ENCODE measurements around the gene SNX14.

Gene SNX14

GRCh38 chr6:85641897-85642773, 48.5 kb upstream of the SNX14 start:
- Histone ChIP-seq H3K4me3 (ENCODE audit: low read length) (peak overlapping the region; percentile 99), H3K9me2 (replicated peaks; ENCODE audit: insufficient read depth, low read length) (no peaks in the 10 kb centered on the region), H3K36me3 (replicated peaks; ENCODE audit: insufficient read depth, low read length) (peaks cover 19% of the 10 kb centered on the region; the same call in 1 of the 2 replicates), H3K4me1 (ENCODE audit: low read length) (peaks cover 17% of the 10 kb centered on the region), H3K27ac (ENCODE audit: low read length) (peak overlapping the region; percentile 100), H3K4me2 (ENCODE audit: low read depth, low read length) (peak overlapping the region; percentile 79), H3K9ac (ENCODE audit: low read length) (peak overlapping the region; percentile 100), H3K79me2 (ENCODE audit: low read length) (peaks cover 63% of the 10 kb centered on the region), H4K20me1 (ENCODE audit: insufficient read depth, low read length) (peaks cover 37% of the 10 kb centered on the region), H3K9me3 (replicated peaks; ENCODE audit: insufficient read depth, low read length) (no peaks in the 10 kb centered on the region), H2AFZ (ENCODE audit: low read length) (peak overlapping the region; percentile 33; the same call in 1 of the 2 replicates), H3F3A (ENCODE audit: insufficient read depth, low read length) (peaks cover 13% of the 10 kb centered on the region), H3K27me3 (replicated peaks; ENCODE audit: insufficient read depth, low read length) (no peaks in the 10 kb centered on the region)
- TF ChIP-seq, protein P1, sequence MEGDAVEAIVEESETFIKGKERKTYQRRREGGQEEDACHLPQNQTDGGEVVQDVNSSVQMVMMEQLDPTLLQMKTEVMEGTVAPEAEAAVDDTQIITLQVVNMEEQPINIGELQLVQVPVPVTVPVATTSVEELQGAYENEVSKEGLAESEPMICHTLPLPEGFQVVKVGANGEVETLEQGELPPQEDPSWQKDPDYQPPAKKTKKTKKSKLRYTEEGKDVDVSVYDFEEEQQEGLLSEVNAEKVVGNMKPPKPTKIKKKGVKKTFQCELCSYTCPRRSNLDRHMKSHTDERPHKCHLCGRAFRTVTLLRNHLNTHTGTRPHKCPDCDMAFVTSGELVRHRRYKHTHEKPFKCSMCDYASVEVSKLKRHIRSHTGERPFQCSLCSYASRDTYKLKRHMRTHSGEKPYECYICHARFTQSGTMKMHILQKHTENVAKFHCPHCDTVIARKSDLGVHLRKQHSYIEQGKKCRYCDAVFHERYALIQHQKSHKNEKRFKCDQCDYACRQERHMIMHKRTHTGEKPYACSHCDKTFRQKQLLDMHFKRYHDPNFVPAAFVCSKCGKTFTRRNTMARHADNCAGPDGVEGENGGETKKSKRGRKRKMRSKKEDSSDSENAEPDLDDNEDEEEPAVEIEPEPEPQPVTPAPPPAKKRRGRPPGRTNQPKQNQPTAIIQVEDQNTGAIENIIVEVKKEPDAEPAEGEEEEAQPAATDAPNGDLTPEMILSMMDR (IDR thresholded peaks at IDR 0.05; ENCODE audit: low read length) = no peak
- TF ChIP-seq EZH2phosphoT487 (IDR thresholded peaks at IDR 0.05; ENCODE audit: low read length) = no peak
- no peak for TF ChIP-seq EZH2 (optimal IDR thresholded peaks at IDR 0.05; ENCODE audit: low read depth, low read length)
- peak; percentile 37 for DNase-seq

DNA sequence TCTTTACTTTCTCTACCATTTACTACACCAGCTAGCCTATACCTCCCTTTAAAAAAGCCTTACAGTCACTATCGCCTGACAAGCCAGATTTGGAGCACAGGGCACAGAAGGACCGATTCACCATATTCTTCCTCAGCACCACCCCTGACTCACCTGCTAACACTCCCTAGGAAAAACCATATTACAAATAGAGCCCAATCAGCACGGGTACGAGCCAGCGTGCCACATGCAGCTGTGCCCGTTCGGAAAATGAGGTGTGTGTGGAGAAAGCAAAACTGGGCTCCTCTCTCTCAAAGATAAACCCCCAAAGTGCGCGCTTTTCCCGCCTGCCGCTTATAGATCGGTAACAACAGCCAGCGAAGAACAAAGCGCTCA, 47.9 kb upstream of the SNX14 start:
- H3F3A ChIP-seq (ENCODE audit: insufficient read depth, low read length) = peaks cover 13% of the 10 kb centered on the region
- H3K9me3 ChIP-seq (replicated peaks; ENCODE audit: insufficient read depth, low read length) = no peaks in the 10 kb centered on the region
- H3K4me2 ChIP-seq (ENCODE audit: low read depth, low read length) = peak overlapping the region; percentile 79
- H3K79me2 ChIP-seq (ENCODE audit: low read length) = peaks cover 69% of the 10 kb centered on the region
- H2AFZ ChIP-seq (ENCODE audit: low read length) = no peak overlapping the region
- peaks cover 40% of the 10 kb centered on the region for H4K20me1 ChIP-seq (ENCODE audit: insufficient read depth, low read length)
- H3K9me2 ChIP-seq (replicated peaks; ENCODE audit: insufficient read depth, low read length) = no peaks in the 10 kb centered on the region
- peak overlapping the region; percentile 100 for H3K9ac ChIP-seq (ENCODE audit: low read length)
- peaks cover 21% of the 10 kb centered on the region; the same call in 1 of the 2 replicates for H3K36me3 ChIP-seq (replicated peaks; ENCODE audit: insufficient read depth, low read length)
- no peaks in the 10 kb centered on the region for H3K27me3 ChIP-seq (replicated peaks; ENCODE audit: insufficient read depth, low read length)
- peak overlapping the region; percentile 100; the same call in 1 of the 2 replicates for H3K27ac ChIP-seq (ENCODE audit: low read length)
- peak; percentile 10 for DNase-seq
- peak overlapping the region; percentile 99 for H3K4me3 ChIP-seq (ENCODE audit: low read length)
- H3K4me1 ChIP-seq (ENCODE audit: low read length) = peaks cover 17% of the 10 kb centered on the region
- TF ChIP-seq, protein P1 (IDR thresholded peaks at IDR 0.05; ENCODE audit: low read length) = no peak
- TF ChIP-seq EZH2 (optimal IDR thresholded peaks at IDR 0.05; ENCODE audit: low read depth, low read length) (no peak), EZH2phosphoT487 (IDR thresholded peaks at IDR 0.05; ENCODE audit: low read length) (no peak)

DNA sequence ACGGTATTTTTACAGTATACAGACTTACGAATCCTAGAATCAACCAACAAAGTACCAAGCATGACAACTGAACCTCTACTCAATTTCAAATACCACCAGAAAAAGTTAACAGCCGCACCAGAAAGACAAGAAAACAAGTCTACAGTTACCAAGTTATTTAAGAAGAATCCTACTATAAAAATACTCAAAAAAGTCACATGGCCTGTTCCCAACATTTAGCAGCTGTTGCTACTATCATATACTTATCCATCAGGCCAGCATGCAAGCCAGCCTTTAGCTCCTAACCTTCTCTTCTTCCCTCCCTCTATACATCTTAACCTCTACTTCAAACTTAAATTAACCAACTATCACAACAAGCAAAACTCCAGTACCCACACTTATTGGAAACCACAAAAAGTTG, 47.2 kb upstream of the SNX14 start:
- Histone ChIP-seq H3K27ac (ENCODE audit: low read length) (no peak overlapping the region; the same call in 1 of the 2 replicates), H3K4me2 (ENCODE audit: low read depth, low read length) (peak overlapping the region; percentile 79), H3K36me3 (replicated peaks; ENCODE audit: insufficient read depth, low read length) (peaks cover 21% of the 10 kb centered on the region; the same call in 1 of the 2 replicates), H3K9me3 (replicated peaks; ENCODE audit: insufficient read depth, low read length) (no peaks in the 10 kb centered on the region), H3F3A (ENCODE audit: insufficient read depth, low read length) (peaks cover 13% of the 10 kb centered on the region), H3K4me3 (ENCODE audit: low read length) (peak overlapping the region; percentile 99), H3K27me3 (replicated peaks; ENCODE audit: insufficient read depth, low read length) (no peaks in the 10 kb centered on the region), H3K9ac (ENCODE audit: low read length) (peak overlapping the region; percentile 100; the same call in 1 of the 2 replicates), H3K4me1 (ENCODE audit: low read length) (peaks cover 17% of the 10 kb centered on the region), H3K79me2 (ENCODE audit: low read length) (peaks cover 76% of the 10 kb centered on the region), H2AFZ (ENCODE audit: low read length) (no peak overlapping the region), H4K20me1 (ENCODE audit: insufficient read depth, low read length) (peaks cover 43% of the 10 kb centered on the region), H3K9me2 (replicated peaks; ENCODE audit: insufficient read depth, low read length) (no peaks in the 10 kb centered on the region)
- no peak for DNase-seq
- TF ChIP-seq EZH2 (optimal IDR thresholded peaks at IDR 0.05; ENCODE audit: low read depth, low read length) (no peak), EZH2phosphoT487 (IDR thresholded peaks at IDR 0.05; ENCODE audit: low read length) (no peak)
- TF ChIP-seq, protein P1 (IDR thresholded peaks at IDR 0.05; ENCODE audit: low read length) = no peak

All from MM.1S (cell line).